Transverse colon (tissue), 4 donors: ENCODE measurements around the gene SLIT3. TPM values are rescaled to one million over a fixed set of nuclear protein-coding genes. Genes with fewer than 3 reads are reported as not detected.

Experiments
- DNase-seq: peaks from one replicate; pipeline ENCODE4 v3.0.0-alpha.2; 2019
- H3K27ac ChIP-seq, 4 donors: fragments of 200-600 bp; sonication (generic); 2 replicates each; pipeline ENCODE4 v1.5.1; 2016 to 2018; ENCODE audit warnings: inconsistent platforms in 4 of 4
- H3K27me3 ChIP-seq: fragments of 200-600 bp; sonication (generic); 2 replicates; pipeline ENCODE4 v1.5.1; 2017; ENCODE audit warnings: inconsistent platforms
- H3K36me3 ChIP-seq, 4 donors: fragments of 200-600 bp; sonication (generic); 2 replicates each; pipeline ENCODE4 v1.5.1; 2017 to 2019; ENCODE audit warnings: inconsistent platforms in 4 of 4
- H3K4me1 ChIP-seq, 4 donors: fragments of 200-600 bp; sonication (generic); 2 replicates each; pipeline ENCODE4 v1.5.1; 2017 to 2020; ENCODE audit warnings: inconsistent platforms in 4 of 4
- H3K4me3 ChIP-seq, 4 donors: fragments of 200-600 bp; sonication (generic); 1 replicate in 1 of 4; 2 replicates in 3 of 4; pipeline versions ENCODE4 v1.5.1 to v1.6.1; 2017 to 2019; ENCODE audit warnings: inconsistent platforms in 4 of 4
- H3K9me3 ChIP-seq, 2 donors: fragments of 200-600 bp; sonication (generic); 2 replicates each; pipeline ENCODE4 v1.5.1; 2017 to 2019; ENCODE audit warnings: inconsistent platforms in 2 of 2
- CTCF ChIP-seq, 5 experiments: fragments of 200-600 bp in 3 of 5; fragments of 450-650 bp in 2 of 5; sonication (generic) in 3 of 5; IDR thresholded peaks; 1 replicate in 2 of 5; 2 replicates in 3 of 5; pipeline ENCODE4 v1.5.1; 2016 to 2017; ENCODE audit warnings: antibody characterized with exemption in 5 of 5, inconsistent platforms in 3 of 5, mild to moderate bottlenecking in 2 of 5, moderate library complexity in 1 of 5
- EP300 ChIP-seq: sonication (generic); formaldehyde crosslinking; IDR thresholded peaks from one replicate; pipeline ENCODE4 v1.6.1; 2017; ENCODE audit warnings: antibody characterized with exemption, low read depth
- POLR2A ChIP-seq: fragments of 450-650 bp; IDR thresholded peaks from one replicate; pipeline ENCODE4 v1.6.1; 2016; ENCODE audit warnings: antibody characterized with exemption, mild to moderate bottlenecking, moderate library complexity
- POLR2AphosphoS5 ChIP-seq, 3 donors: sonication (generic); formaldehyde crosslinking; IDR thresholded peaks; one replicate each; pipeline ENCODE4 v1.6.1; 2016; ENCODE audit warnings: antibody characterized with exemption in 3 of 3
- WGBS, 2 donors: methylation state at CpG; one replicate each; pipeline ENCODE4 v1.1.5; 2018; ENCODE audit warnings: low coverage in 1 of 2; 5-methylcytosine and 5-hydroxymethylcytosine counted together
- in situ Hi-C, 4 donors: fragments of 200-750 bp; cut with MboI; loops; one replicate each; pipeline versions ENCODE4 v1.15.0 to v1.15.1; 2017; ENCODE audit warnings: low sequenced_read_pairs in 3 of 4, low pct_ligation_motif_present in 1 of 4, low pct_unique_long_range_greater_than_20kb in 1 of 4
- intact Hi-C: fragments of 100-400 bp; cut with DNase I; formaldehyde crosslinking; loops from one replicate; pipeline ENCODE4 v1.15.1; 2023; ENCODE audit warnings: low total_unique reads
- total RNA-seq, 4 donors: library from RNA; depleted of rRNA; stranded (reverse); fragments of >200 nt; gene quantifications; one replicate each; pipeline ENCODE4 v1.1.0, GENCODE V29; 2016

SLIT3 gene
- total RNA-seq, 4 donors from 2014 or later, result 6.7 to 60.5 (median 9.6) TPM

DNA sequence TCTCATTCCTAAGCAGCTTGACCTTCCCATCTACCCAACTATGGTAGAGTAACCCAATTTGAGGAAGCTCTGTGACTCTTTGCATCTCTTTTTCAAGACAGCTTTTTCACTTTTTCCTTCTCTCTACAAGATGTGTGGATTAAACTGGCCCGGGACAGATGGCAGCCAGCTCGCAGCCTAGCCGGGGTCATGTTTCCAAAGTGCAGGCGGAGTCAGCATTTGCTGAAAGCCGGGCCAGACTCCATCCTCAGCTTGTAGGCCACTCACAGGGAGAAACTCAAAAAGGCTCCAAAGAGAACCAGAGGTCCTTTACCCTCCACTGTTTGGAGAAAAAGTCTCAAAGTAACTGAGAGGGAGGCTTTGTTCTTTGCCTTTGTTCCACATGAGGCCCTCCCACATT lies 435.0 kb downstream of the SLIT3 start:
- Histone ChIP-seq H3K36me3 (no peaks in the 10 kb centered on the region), H3K27me3 (no peaks in the 10 kb centered on the region), H3K4me3 (no peak overlapping the region), H3K27ac (no peak overlapping the region), H3K9me3 (no peaks in the 10 kb centered on the region), H3K4me1 (no peaks in the 10 kb centered on the region)
- no peak for DNase-seq
- intact Hi-C loops (no loop called here), in situ Hi-C loops (no loop called here)
- no peak for TF ChIP-seq POLR2AphosphoS5 (IDR thresholded peaks at IDR 0.05)
- TF ChIP-seq CTCF (IDR thresholded peaks at IDR 0.05), result no peak
- TF ChIP-seq POLR2A, result no peak
- TF ChIP-seq EP300, result no peak
- WGBS, 2 donors, result 67% methylated on average over 5 of the region's 5 CpGs; no CpG with 5 or more reads in 1 of the 2 donors

GRCh38 chr5:168863021-168863420 lies 437.9 kb downstream of the SLIT3 start:
- 23 to 73% methylated on average over 2 to 5 of the region's 5 CpGs for WGBS, 2 donors
- Histone ChIP-seq H3K27ac (no peak overlapping the region), H3K4me1 (no peaks in the 10 kb centered on the region), H3K36me3 (no peaks in the 10 kb centered on the region), H3K27me3 (no peaks in the 10 kb centered on the region), H3K4me3 (no peak overlapping the region), H3K9me3 (no peaks in the 10 kb centered on the region)
- no peak for DNase-seq
- in situ Hi-C loops (no loop called here), intact Hi-C loops (no loop called here)
- TF ChIP-seq EP300 (no peak), POLR2AphosphoS5 (IDR thresholded peaks at IDR 0.05) (no peak), POLR2A (no peak), CTCF (IDR thresholded peaks at IDR 0.05) (no peak)

- H3K4me3 ChIP-seq, result no peak overlapping the region
- H3K27ac ChIP-seq, result no peak overlapping the region
- WGBS, 2 donors, result 88% methylated on average over 1 of the region's 1 CpG; no CpG with 5 or more reads in 1 of the 2 donors
- no peak for DNase-seq
- H3K27me3 ChIP-seq, result no peaks in the 10 kb centered on the region
- TF ChIP-seq POLR2A (no peak), CTCF (IDR thresholded peaks at IDR 0.05) (no peak)
- in situ Hi-C loops (no loop called here), intact Hi-C loops (no loop called here)
- H3K36me3 ChIP-seq, result no peaks in the 10 kb centered on the region
- H3K4me1 ChIP-seq, result no peaks in the 10 kb centered on the region
- H3K9me3 ChIP-seq, result no peaks in the 10 kb centered on the region
These were observed 440.4 kb downstream of the SLIT3 start for GRCh38 chr5:168860503-168860902.

DNA sequence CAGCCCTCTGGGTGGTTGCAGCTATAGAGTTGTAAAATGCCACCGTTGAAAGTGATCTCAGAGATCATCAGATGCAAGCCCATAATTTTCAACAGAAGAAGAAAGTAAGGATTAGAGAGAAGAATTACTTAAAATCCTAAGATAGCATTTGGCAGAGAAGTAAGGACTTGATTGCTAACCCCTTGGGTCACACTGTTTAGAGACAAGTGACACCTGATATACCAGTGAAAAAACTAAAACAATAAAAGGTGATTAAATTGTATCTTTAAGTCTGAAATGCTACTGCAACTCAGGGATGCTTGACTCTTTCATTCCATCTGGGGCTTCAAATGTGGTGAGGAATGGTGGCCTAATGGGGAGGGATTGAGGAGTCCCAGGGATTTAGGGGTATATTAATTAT lies 440.9 kb downstream of the SLIT3 start:
- Histone ChIP-seq H3K27me3 (no peaks in the 10 kb centered on the region), H3K36me3 (no peaks in the 10 kb centered on the region), H3K9me3 (no peaks in the 10 kb centered on the region), H3K4me3 (no peak overlapping the region), H3K27ac (no peak overlapping the region), H3K4me1 (no peaks in the 10 kb centered on the region)
- TF ChIP-seq EP300 (no peak), POLR2A (no peak), CTCF (IDR thresholded peaks at IDR 0.05) (no peak), POLR2AphosphoS5 (IDR thresholded peaks at IDR 0.05) (no peak)
- WGBS, 2 donors, result 34 to 63% methylated on average over 1 of the region's 1 CpG
- intact Hi-C loops (no loop called here), in situ Hi-C loops (no loop called here)
- DNase-seq, result no peak
